ENCODE measurements around the gene STAB1. TPM values are rescaled to one million over a fixed set of nuclear protein-coding genes. Genes with fewer than 3 reads are reported as not detected.

STAB1 gene
- total and polyA plus RNA-seq, 2 of the 8 experiments (the other 6 are each of a cell fraction or from before 2014, with no cell fraction given) = 1.0 to 1.9 TPM

- Histone ChIP-seq H2BK20ac (ENCODE audit: low read length) (no peak overlapping the region), H4K20me1 (replicated peaks in 1 of 2; ENCODE audit: control insufficient read depth in 1 of 2, insufficient read depth in 2 of 2, low read length in 2 of 2) (peaks cover 10 to 31% of the 10 kb centered on the region in 2 experiments), H3K23me2 (ENCODE audit: low read depth, low read length) (peaks cover 26% of the 10 kb centered on the region), H3K4ac (replicated peaks; ENCODE audit: insufficient read length, low read depth, low read length) (no peak overlapping the region), H3K79me1 (ENCODE audit: low read depth, low read length) (peaks cover 28% of the 10 kb centered on the region), H2BK120ac (replicated peaks; ENCODE audit: low read depth, low read length) (no peak overlapping the region), H3K4me1 (replicated peaks in 1 of 4; ENCODE audit: control insufficient read depth in 3 of 4, insufficient read depth in 4 of 4, low read length in 3 of 4) (peaks cover 7 to 33% (median 19%) of the 10 kb centered on the region in 4 experiments), H3K79me2 (ENCODE audit: control insufficient read depth in 1 of 2, insufficient read depth in 2 of 2, low read length in 2 of 2) (peaks cover 12 to 54% of the 10 kb centered on the region in 2 experiments), H2BK5ac (ENCODE audit: low read depth, low read length) (no peak overlapping the region), H3K27ac (ENCODE audit: low read depth, low read length) (no peak overlapping the region), H4K8ac (ENCODE audit: extremely low read depth, insufficient read depth, low read length) (no peak overlapping the region), H3K9me3 (ENCODE audit: insufficient read depth in 2 of 2, low read depth in 1 of 2, low read length in 1 of 2) (no peaks in the 10 kb centered on the region), H2BK12ac (ENCODE audit: low read depth, low read length) (no peak overlapping the region), H3K4me3 (ENCODE audit: extremely low read depth in 1 of 4, insufficient read depth in 2 of 4, low read depth in 3 of 4, low read length in 4 of 4) (peak overlapping the region in 2 of 4 experiments; percentile 3 to 31; a peak in 3 of 8 replicates), H3K23ac (ENCODE audit: insufficient read length) (no peak overlapping the region), H3K9ac (replicated peaks in 1 of 4; ENCODE audit: extremely low read depth in 1 of 4, low read depth in 3 of 4, low read length in 3 of 4) (no peak overlapping the region), H4K91ac (replicated peaks; ENCODE audit: insufficient read length, low read length) (no peak overlapping the region), H2AFZ (ENCODE audit: low read length) (no peak overlapping the region), H3K36me3 (ENCODE audit: control insufficient read depth in 2 of 4, insufficient read depth in 4 of 4, low read length in 3 of 4) (peaks cover 0 to 3% (median 0%) of the 10 kb centered on the region in 4 experiments; a peak in 4 of 8 replicates), H4K5ac (ENCODE audit: insufficient read length, low read depth, low read length) (no peak overlapping the region), H3K27me3 (replicated peaks in 1 of 4; ENCODE audit: control insufficient read depth in 3 of 4, extremely low read depth in 1 of 4, insufficient read depth in 3 of 4, low read length in 3 of 4) (no peaks in the 10 kb centered on the region), H3K14ac (ENCODE audit: insufficient read length) (no peak overlapping the region), H3K18ac (ENCODE audit: extremely low read depth, low read length) (no peak overlapping the region), H3K4me2 (ENCODE audit: insufficient read depth in 1 of 2, low read depth in 2 of 2, low read length in 2 of 2) (peak overlapping the region; percentile 39 to 89; a peak in 2 of 4 replicates), H2BK15ac (ENCODE audit: low read length) (no peak overlapping the region), H2AK5ac (ENCODE audit: low read depth, low read length) (no peak overlapping the region), H3K56ac (replicated peaks; ENCODE audit: insufficient read length, low read depth, low read length) (no peak overlapping the region)
- CTCF ChIA-PET (ENCODE audit: partially characterized antibody) = interaction anchor here (0.8 to 1.0 kb wide), 4 partner anchors 9 to 63 kb away, joined by 3 to 5 read pairs (median 4); no protein-coding TSS in a partner anchor
- POLR2A ChIA-PET (ENCODE audit: partially characterized antibody) = interaction anchor here (0.6 to 2.6 kb wide), 17 partner anchors 9 to 111 kb away, joined by 3 to 16 read pairs (median 4); partner anchors contain the start of gene TNNC1
- no peak for TF ChIP-seq SIN3A (conservative IDR thresholded peaks at IDR 0.05 in 1 of 2, IDR thresholded peaks at IDR 0.05 in 1 of 2; ENCODE audit: low read depth in 1 of 2, low read length in 2 of 2)
- no peak for FAIRE-seq
- DNase-seq (ENCODE audit: low read depth in 1 of 2, low spot score in 2 of 2) = no peak
- 91% methylated on average over 19 of the region's 19 CpGs; no CpG with 5 or more reads in 1 of the 2 experiments for WGBS, 2 experiments (ENCODE audit: extremely low coverage in 1 of 2, insufficient coverage in 1 of 2, insufficient read length in 1 of 2, insufficient replicate concordance in 2 of 2, low coverage in 1 of 2, low lambda C conversion rate in 2 of 2, missing lambda C conversion rate in 1 of 2)
Measured at GRCh38 chr3:52535411-52536111, 40.4 kb downstream of the STAB1 start.
